HepG2 (cell line): ENCODE results near the gene MTHFD1L. TPM values are rescaled to one million over a fixed set of nuclear protein-coding genes. Genes with fewer than 3 reads are reported as not detected.

Source experiments
- CREBL2 ChIP-seq: sonication (generic); formaldehyde crosslinking; IDR thresholded peaks from 2 replicates; pipeline ENCODE4 v1.8.1; 2023; ENCODE audit warnings: missing genetic modification reagents, mild to moderate bottlenecking, borderline replicate concordance
- DPF2 ChIP-seq: sonication (generic); formaldehyde crosslinking; IDR thresholded peaks from 2 replicates; pipeline ENCODE4 v1.4.0; 2020; ENCODE audit warnings: mild to moderate bottlenecking, low read depth, missing genetic modification reagents, borderline replicate concordance
- GTF3A ChIP-seq: sonication (generic); formaldehyde crosslinking; conservative IDR thresholded peaks from 2 replicates; pipeline ENCODE4 v1.4.0; 2020; ENCODE audit warnings: mild to moderate bottlenecking, missing genetic modification reagents
- IKZF4 ChIP-seq: sonication (generic); formaldehyde crosslinking; IDR thresholded peaks from 2 replicates; pipeline ENCODE4 v1.5.1; 2020; ENCODE audit warnings: borderline replicate concordance, mild to moderate bottlenecking, low read depth, missing genetic modification reagents; ENCODE audit errors: not compliant biosample characterization
- IRX3 ChIP-seq: sonication (generic); formaldehyde crosslinking; IDR thresholded peaks from 2 replicates; pipeline ENCODE4 v1.8.1; 2023; ENCODE audit warnings: mild to moderate bottlenecking, low read depth, missing genetic modification reagents, borderline replicate concordance
- KMT2B ChIP-seq: IDR thresholded peaks from 2 replicates; pipeline ENCODE4 v1.6.1; 2016; ENCODE audit warnings: missing genetic modification reagents, missing compliant biosample characterization
- MED8 ChIP-seq: sonication (generic); formaldehyde crosslinking; IDR thresholded peaks from 2 replicates; pipeline ENCODE4 v1.8.1; 2023; ENCODE audit warnings: mild to moderate bottlenecking, missing genetic modification reagents; ENCODE audit not compliant: insufficient replicate concordance
- RCOR2 ChIP-seq: IDR thresholded peaks from 2 replicates; pipeline ENCODE4 v1.6.1; 2016; ENCODE audit warnings: missing biosample characterization, missing genetic modification reagents
- SCMH1 ChIP-seq: sonication (generic); formaldehyde crosslinking; IDR thresholded peaks from 2 replicates; pipeline ENCODE4 v1.9.0; 2021; ENCODE audit warnings: missing genetic modification reagents, mild to moderate bottlenecking, borderline replicate concordance
- SIX4 ChIP-seq: sonication (generic); formaldehyde crosslinking; IDR thresholded peaks from 2 replicates; pipeline ENCODE4 v1.4.0; 2020; ENCODE audit warnings: missing genetic modification reagents
- TCF7L2 ChIP-seq: IDR thresholded peaks from 2 replicates; pipeline ENCODE4 v1.6.1; 2011; ENCODE audit warnings: mild to moderate bottlenecking, low read depth, low read length, moderate library complexity
- TOE1 ChIP-seq: sonication (generic); formaldehyde crosslinking; IDR thresholded peaks from 2 replicates; pipeline ENCODE4 v1.4.0; 2020; ENCODE audit warnings: mild to moderate bottlenecking, missing genetic modification reagents
- TRAFD1 ChIP-seq: sonication (generic); formaldehyde crosslinking; IDR thresholded peaks from 2 replicates; pipeline ENCODE4 v1.5.1; 2020; ENCODE audit warnings: missing genetic modification reagents, mild to moderate bottlenecking, borderline replicate concordance
- ZBTB21 ChIP-seq: sonication (generic); formaldehyde crosslinking; IDR thresholded peaks from 2 replicates; pipeline ENCODE4 v1.4.0; 2020; ENCODE audit warnings: missing genetic modification reagents
- ZNF180 ChIP-seq: sonication (generic); formaldehyde crosslinking; IDR thresholded peaks from 2 replicates; pipeline ENCODE4 v1.4.0; 2020; ENCODE audit warnings: low read depth, missing genetic modification reagents, borderline replicate concordance
- ZNF253 ChIP-seq: sonication (generic); formaldehyde crosslinking; IDR thresholded peaks from 2 replicates; pipeline ENCODE4 v1.8.0; 2022; ENCODE audit warnings: mild to moderate bottlenecking, missing genetic modification reagents, borderline replicate concordance
- ZNF33A ChIP-seq: sonication (generic); formaldehyde crosslinking; IDR thresholded peaks from 2 replicates; pipeline ENCODE4 v1.5.1; 2020; ENCODE audit warnings: missing genetic modification reagents, mild to moderate bottlenecking, moderate library complexity, borderline replicate concordance
- ZNF441 ChIP-seq: sonication (generic); formaldehyde crosslinking; IDR thresholded peaks from 2 replicates; pipeline ENCODE4 v1.7.0; 2021; ENCODE audit warnings: missing genetic modification reagents, borderline replicate concordance
- ZNF616 ChIP-seq: sonication (generic); formaldehyde crosslinking; IDR thresholded peaks from 2 replicates; pipeline ENCODE4 v1.5.0; 2020; ENCODE audit warnings: low read depth, mild to moderate bottlenecking, missing genetic modification reagents
- ZNF678 ChIP-seq: sonication (generic); formaldehyde crosslinking; IDR thresholded peaks from 2 replicates; pipeline ENCODE4 v1.4.0; 2020; ENCODE audit warnings: mild to moderate bottlenecking, missing genetic modification reagents
- ZNF780A ChIP-seq: sonication (generic); formaldehyde crosslinking; IDR thresholded peaks from 2 replicates; pipeline ENCODE4 v1.8.0; 2022; ENCODE audit warnings: mild to moderate bottlenecking, missing genetic modification reagents, moderate library complexity
- ZNF816 ChIP-seq: sonication (generic); formaldehyde crosslinking; IDR thresholded peaks from 2 replicates; pipeline ENCODE4 v1.8.0; 2022; ENCODE audit warnings: missing genetic modification reagents, mild to moderate bottlenecking, borderline replicate concordance
- ZXDC ChIP-seq: sonication (generic); formaldehyde crosslinking; IDR thresholded peaks from 2 replicates; pipeline ENCODE4 v1.5.0; 2020; ENCODE audit warnings: mild to moderate bottlenecking, missing genetic modification reagents
- ZZZ3 ChIP-seq: sonication (generic); formaldehyde crosslinking; IDR thresholded peaks from 2 replicates; pipeline ENCODE4 v1.4.0; 2020; ENCODE audit warnings: missing genetic modification reagents, mild to moderate bottlenecking, borderline replicate concordance
- polyA plus RNA-seq, 8 experiments: library from polyadenylated mRNA; depleted of rRNA in 3 of 8; stranded (reverse) in 7 of 8; unstranded in 1 of 8; fragments of >200 nt; fragmentation: Illumina TruSeq in 4 of 8; extraction: Trizol in 4 of 8; gene quantifications; 2 replicates each; pipeline versions ENCODE4 v1.2.1 to v1.2.3, GENCODE V29; 2011 to 2016; ENCODE audit warnings: low read depth in 4 of 8, missing spikeins in 1 of 8, mixed read lengths in 1 of 8; ENCODE audit not compliant: insufficient read depth in 1 of 8
- total RNA-seq, 5 experiments: library from RNA; depleted of rRNA; stranded (reverse); fragments of >200 nt; fragmentation: Illumina TruSeq; extraction: Trizol; gene quantifications; 2 replicates each; pipeline ENCODE4 v1.2.3, GENCODE V29; 2016; ENCODE audit warnings: low read depth in 1 of 5

Gene MTHFD1L
- total and polyA plus RNA-seq, 2 of the 13 experiments (the other 11 are each of a cell fraction or from before 2014, with no cell fraction given), result 24.0 to 39.6 TPM

- TF ChIP-seq TOE1 (CRISPR knock-in tag) (no peak), TRAFD1 (no peak), ZNF678 (CRISPR knock-in tag) (no peak), KMT2B (CRISPR knock-in tag) (no peak; the same call in 1 of the 2 replicates), CREBL2 (0 out of 2 replicates have a peak, but pooled peaks have one; percentile 54), ZNF253 (CRISPR knock-in tag) (no peak), ZNF33A (CRISPR knock-in tag) (no peak), IKZF4 (peak; percentile 35), TCF7L2 (no peak), MED8 (no peak), ZNF441 (CRISPR knock-in tag) (no peak; the same call in 1 of the 2 replicates), SIX4 (no peak), ZXDC (CRISPR knock-in tag) (peak; percentile 67; the same call in 1 of the 2 replicates), ZNF616 (CRISPR knock-in tag) (0 out of 2 replicates have a peak, but pooled peaks have one; percentile 28), IRX3 (CRISPR knock-in tag) (no peak), ZNF816 (CRISPR knock-in tag) (peak; percentile 6; the same call in 1 of the 2 replicates), SCMH1 (CRISPR knock-in tag) (no peak), RCOR2 (CRISPR knock-in tag) (no peak), ZBTB21 (CRISPR knock-in tag) (no peak), ZZZ3 (CRISPR knock-in tag) (no peak), ZNF780A (CRISPR knock-in tag) (no peak), DPF2 (CRISPR knock-in tag) (no peak), ZNF180 (CRISPR knock-in tag) (no peak), GTF3A (no peak)
Measured at GRCh38 chr6:150865406-150866146, at the start of gene MTHFD1L (continued).
